ENCODE results near the gene CAMTA1.

The CAMTA1 gene

DNA sequence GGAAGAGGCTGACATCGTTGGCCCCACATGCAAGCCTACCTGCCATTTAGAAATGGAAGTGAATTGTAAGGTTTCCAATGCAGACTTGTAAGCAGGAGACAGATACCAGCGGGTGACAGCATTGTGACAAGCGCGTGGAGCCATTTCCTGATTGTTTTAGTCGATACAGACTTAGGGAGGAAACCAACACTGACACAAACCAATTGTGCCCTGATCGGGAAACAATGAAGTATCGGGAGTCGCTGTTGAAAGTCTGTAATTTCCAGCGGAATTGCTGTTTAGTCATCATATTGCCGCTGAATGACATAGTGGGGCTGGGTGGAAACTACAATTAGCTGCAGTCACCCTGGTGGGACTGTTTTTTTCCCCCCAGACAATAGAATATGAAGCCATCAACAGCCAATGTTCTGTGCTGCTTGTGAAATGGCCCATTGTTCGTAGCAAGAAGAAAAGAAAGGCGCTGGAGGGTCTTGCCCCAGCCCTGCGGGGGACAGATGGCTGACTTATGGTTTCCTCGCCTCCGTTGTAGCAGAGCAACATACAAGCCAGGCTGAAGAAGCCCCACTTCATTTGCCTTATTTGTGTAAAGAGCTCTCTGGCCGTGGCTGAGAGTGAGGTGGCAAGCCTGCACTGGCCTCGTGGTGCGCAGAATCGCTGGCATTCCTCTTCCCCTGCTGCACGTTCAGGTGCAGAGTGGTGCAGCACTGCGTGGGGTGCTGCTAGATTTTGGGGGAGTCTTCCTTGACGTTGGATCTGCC, 462.7 kb downstream of the CAMTA1 start:
- Histone ChIP-seq H3K36me3 (ENCODE audit: control insufficient read depth in 2 of 2, insufficient read depth in 2 of 2, low read length in 2 of 2) (no peaks in the 10 kb centered on the region), H3K4me3 (ENCODE audit: low read length in 2 of 2) (no peak overlapping the region), H3K27me3 (ENCODE audit: control insufficient read depth in 1 of 2, insufficient read depth in 2 of 2, low read length in 2 of 2) (peaks cover 0 to 2% of the 10 kb centered on the region in 2 donors), H3K4me1 (ENCODE audit: control insufficient read depth, insufficient read depth, low read length) (no peaks in the 10 kb centered on the region), H3K9me3 (ENCODE audit: control insufficient read depth in 2 of 2, low read length in 2 of 2) (no peaks in the 10 kb centered on the region), H3K9ac (ENCODE audit: low read length in 2 of 2) (no peak overlapping the region), H3K27ac (ENCODE audit: low read length) (no peak overlapping the region)

GRCh38 chr1:7248549-7249199, 463.4 kb downstream of the CAMTA1 start:
- Histone ChIP-seq H3K4me3 (ENCODE audit: low read length in 2 of 2) (no peak overlapping the region), H3K36me3 (ENCODE audit: control insufficient read depth in 2 of 2, insufficient read depth in 2 of 2, low read length in 2 of 2) (no peaks in the 10 kb centered on the region), H3K4me1 (ENCODE audit: control insufficient read depth, insufficient read depth, low read length) (no peaks in the 10 kb centered on the region), H3K27me3 (ENCODE audit: control insufficient read depth in 1 of 2, insufficient read depth in 2 of 2, low read length in 2 of 2) (peaks cover 0 to 2% of the 10 kb centered on the region in 2 donors), H3K27ac (ENCODE audit: low read length) (no peak overlapping the region), H3K9me3 (ENCODE audit: control insufficient read depth in 2 of 2, low read length in 2 of 2) (no peaks in the 10 kb centered on the region), H3K9ac (ENCODE audit: low read length in 2 of 2) (no peak overlapping the region)

- Histone ChIP-seq H3K9ac (ENCODE audit: low read length in 2 of 2) (no peak overlapping the region), H3K4me3 (ENCODE audit: low read length in 2 of 2) (no peak overlapping the region), H3K27ac (ENCODE audit: low read length) (no peak overlapping the region), H3K4me1 (ENCODE audit: control insufficient read depth, insufficient read depth, low read length) (no peaks in the 10 kb centered on the region), H3K36me3 (ENCODE audit: control insufficient read depth in 2 of 2, insufficient read depth in 2 of 2, low read length in 2 of 2) (no peaks in the 10 kb centered on the region), H3K27me3 (ENCODE audit: control insufficient read depth in 1 of 2, insufficient read depth in 2 of 2, low read length in 2 of 2) (peaks cover 0 to 2% of the 10 kb centered on the region in 2 donors), H3K9me3 (ENCODE audit: control insufficient read depth in 2 of 2, low read length in 2 of 2) (no peaks in the 10 kb centered on the region)
Observed at GRCh38 chr1:7249516-7249915, 464.3 kb downstream of the CAMTA1 start.

DNA sequence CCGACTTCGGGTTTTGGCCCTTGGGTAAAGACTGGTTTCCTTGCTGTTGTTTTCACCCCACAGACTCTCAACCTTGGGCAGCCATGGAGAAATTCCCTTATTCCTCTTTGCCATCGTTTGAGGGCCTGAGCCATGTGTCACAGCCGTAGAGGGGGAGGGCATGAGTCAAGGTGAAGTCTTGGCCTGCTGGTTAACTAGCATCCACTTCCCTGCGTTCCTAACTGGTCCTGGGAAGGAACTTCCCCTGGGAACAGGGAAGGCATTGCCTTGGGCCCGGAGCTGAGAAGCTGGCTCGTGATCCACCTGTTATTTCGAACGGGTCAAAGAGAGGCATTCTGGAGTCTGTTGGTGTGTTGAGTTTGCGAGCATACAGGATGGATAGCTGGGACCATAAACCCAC, 464.9 kb downstream of the CAMTA1 start:
- H3K27me3 ChIP-seq (ENCODE audit: control insufficient read depth in 1 of 2, insufficient read depth in 2 of 2, low read length in 2 of 2), result peaks cover 0 to 2% of the 10 kb centered on the region in 2 donors
- no peaks in the 10 kb centered on the region for H3K4me1 ChIP-seq (ENCODE audit: control insufficient read depth, insufficient read depth, low read length)
- no peaks in the 10 kb centered on the region for H3K9me3 ChIP-seq (ENCODE audit: control insufficient read depth in 2 of 2, low read length in 2 of 2)
- H3K4me3 ChIP-seq (ENCODE audit: low read length in 2 of 2), result no peak overlapping the region
- H3K9ac ChIP-seq (ENCODE audit: low read length in 2 of 2), result no peak overlapping the region
- H3K27ac ChIP-seq (ENCODE audit: low read length), result no peak overlapping the region
- no peaks in the 10 kb centered on the region for H3K36me3 ChIP-seq (ENCODE audit: control insufficient read depth in 2 of 2, insufficient read depth in 2 of 2, low read length in 2 of 2)

DNA sequence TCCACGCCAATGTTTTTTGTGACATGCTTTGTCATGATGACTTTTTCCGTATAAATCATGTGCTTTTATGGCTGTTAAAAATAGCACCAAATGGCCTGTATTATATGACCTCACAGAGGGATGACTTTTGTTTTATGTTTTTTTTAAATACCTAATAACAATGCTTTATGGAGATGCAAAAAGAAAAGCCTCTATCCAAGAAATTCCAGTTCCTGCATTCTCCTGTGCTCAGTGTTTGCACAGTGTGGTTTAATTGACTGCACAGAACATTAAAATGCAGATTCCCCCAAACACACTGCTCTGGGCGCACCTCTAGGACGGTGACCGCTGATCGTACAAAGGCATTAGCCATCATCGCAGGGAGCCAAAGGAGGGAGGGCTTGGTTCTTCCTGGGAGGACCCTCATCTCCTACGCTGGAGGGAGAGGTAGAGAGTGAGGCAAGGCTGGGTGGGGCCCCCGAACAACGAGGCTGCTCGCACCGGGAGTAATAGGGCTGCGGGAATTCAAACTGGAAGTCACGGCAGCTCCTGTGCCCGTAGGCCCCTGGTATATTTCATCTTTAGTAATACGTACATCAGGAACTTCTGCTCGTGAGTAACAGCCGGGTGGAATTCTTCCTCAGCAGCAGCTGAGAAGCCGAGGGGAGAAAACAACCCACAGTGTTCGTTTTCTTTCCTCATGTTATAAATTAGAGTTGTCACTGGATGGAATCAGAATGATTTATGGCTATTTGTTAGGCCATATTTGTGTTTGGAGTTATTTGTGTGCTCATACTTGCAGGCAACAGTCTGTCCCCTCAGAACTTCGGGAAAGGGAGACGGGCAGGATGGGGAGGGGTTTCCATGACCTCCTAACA, 465.6 kb downstream of the CAMTA1 start:
- Histone ChIP-seq H3K4me3 (ENCODE audit: low read length in 2 of 2) (no peak overlapping the region), H3K27ac (ENCODE audit: low read length) (no peak overlapping the region), H3K27me3 (ENCODE audit: control insufficient read depth in 1 of 2, insufficient read depth in 2 of 2, low read length in 2 of 2) (peaks cover 0 to 2% of the 10 kb centered on the region in 2 donors), H3K4me1 (ENCODE audit: control insufficient read depth, insufficient read depth, low read length) (no peaks in the 10 kb centered on the region), H3K36me3 (ENCODE audit: control insufficient read depth in 2 of 2, insufficient read depth in 2 of 2, low read length in 2 of 2) (no peaks in the 10 kb centered on the region), H3K9me3 (ENCODE audit: control insufficient read depth in 2 of 2, low read length in 2 of 2) (no peaks in the 10 kb centered on the region), H3K9ac (ENCODE audit: low read length in 2 of 2) (no peak overlapping the region)

- no peaks in the 10 kb centered on the region for H3K9me3 ChIP-seq (ENCODE audit: control insufficient read depth in 2 of 2, low read length in 2 of 2)
- no peaks in the 10 kb centered on the region for H3K36me3 ChIP-seq (ENCODE audit: control insufficient read depth in 2 of 2, insufficient read depth in 2 of 2, low read length in 2 of 2)
Observed at GRCh38 chr1:7251454-7251800, 466.2 kb downstream of the CAMTA1 start.

GRCh38 chr1:7252411-7253117, 467.3 kb downstream of the CAMTA1 start:
- no peak overlapping the region for H3K4me3 ChIP-seq (ENCODE audit: low read length in 2 of 2)
- no peaks in the 10 kb centered on the region for H3K4me1 ChIP-seq (ENCODE audit: control insufficient read depth, insufficient read depth, low read length)
- no peaks in the 10 kb centered on the region for H3K9me3 ChIP-seq (ENCODE audit: control insufficient read depth in 2 of 2, low read length in 2 of 2)
- peaks cover 0 to 2% of the 10 kb centered on the region in 2 donors for H3K27me3 ChIP-seq (ENCODE audit: control insufficient read depth in 1 of 2, insufficient read depth in 2 of 2, low read length in 2 of 2)
- no peak overlapping the region for H3K27ac ChIP-seq (ENCODE audit: low read length)
- H3K36me3 ChIP-seq (ENCODE audit: control insufficient read depth in 2 of 2, insufficient read depth in 2 of 2, low read length in 2 of 2), result no peaks in the 10 kb centered on the region
- no peak overlapping the region for H3K9ac ChIP-seq (ENCODE audit: low read length in 2 of 2)

More at GRCh38 chr1:7251454-7251800, 466.2 kb downstream of the CAMTA1 start:
- Histone ChIP-seq H3K27me3 (ENCODE audit: control insufficient read depth in 1 of 2, insufficient read depth in 2 of 2, low read length in 2 of 2) (peaks cover 0 to 2% of the 10 kb centered on the region in 2 donors), H3K9ac (ENCODE audit: low read length in 2 of 2) (no peak overlapping the region), H3K27ac (ENCODE audit: low read length) (no peak overlapping the region), H3K4me1 (ENCODE audit: control insufficient read depth, insufficient read depth, low read length) (no peaks in the 10 kb centered on the region), H3K4me3 (ENCODE audit: low read length in 2 of 2) (no peak overlapping the region)

- H3K36me3 ChIP-seq (ENCODE audit: control insufficient read depth in 2 of 2, insufficient read depth in 2 of 2, low read length in 2 of 2), result no peaks in the 10 kb centered on the region
- no peaks in the 10 kb centered on the region for H3K4me1 ChIP-seq (ENCODE audit: control insufficient read depth, insufficient read depth, low read length)
- H3K27ac ChIP-seq (ENCODE audit: low read length), result no peak overlapping the region
- H3K4me3 ChIP-seq (ENCODE audit: low read length in 2 of 2), result no peak overlapping the region
- H3K9me3 ChIP-seq (ENCODE audit: control insufficient read depth in 2 of 2, low read length in 2 of 2), result no peaks in the 10 kb centered on the region
- no peak overlapping the region for H3K9ac ChIP-seq (ENCODE audit: low read length in 2 of 2)
- peaks cover 0 to 2% of the 10 kb centered on the region in 2 donors for H3K27me3 ChIP-seq (ENCODE audit: control insufficient read depth in 1 of 2, insufficient read depth in 2 of 2, low read length in 2 of 2)
Observed at GRCh38 chr1:7253118-7253480, 467.8 kb downstream of the CAMTA1 start.

- no peak overlapping the region for H3K9ac ChIP-seq (ENCODE audit: low read length in 2 of 2)
- no peaks in the 10 kb centered on the region for H3K4me1 ChIP-seq (ENCODE audit: control insufficient read depth, insufficient read depth, low read length)
- no peaks in the 10 kb centered on the region for H3K36me3 ChIP-seq (ENCODE audit: control insufficient read depth in 2 of 2, insufficient read depth in 2 of 2, low read length in 2 of 2)
- no peak overlapping the region for H3K27ac ChIP-seq (ENCODE audit: low read length)
- no peaks in the 10 kb centered on the region for H3K9me3 ChIP-seq (ENCODE audit: control insufficient read depth in 2 of 2, low read length in 2 of 2)
- peaks cover 0 to 2% of the 10 kb centered on the region in 2 donors for H3K27me3 ChIP-seq (ENCODE audit: control insufficient read depth in 1 of 2, insufficient read depth in 2 of 2, low read length in 2 of 2)
- H3K4me3 ChIP-seq (ENCODE audit: low read length in 2 of 2), result no peak overlapping the region
Observed at GRCh38 chr1:7253988-7254587, 468.8 kb downstream of the CAMTA1 start.
